Epithelial cell of prostate (primary cell): ENCODE results near the gene FHOD1.

Experiments used
- DNase-seq: peaks from one replicate; pipeline ENCODE4 v3.0.0-alpha.2; 2011; ENCODE audit warnings: low read depth, low spot score
- H3K27ac ChIP-seq: fragments of 450-650 bp; 2 replicates; pipeline ENCODE4 v1.5.1; 2017; ENCODE audit warnings: mild to moderate bottlenecking

The FHOD1 gene

DNA sequence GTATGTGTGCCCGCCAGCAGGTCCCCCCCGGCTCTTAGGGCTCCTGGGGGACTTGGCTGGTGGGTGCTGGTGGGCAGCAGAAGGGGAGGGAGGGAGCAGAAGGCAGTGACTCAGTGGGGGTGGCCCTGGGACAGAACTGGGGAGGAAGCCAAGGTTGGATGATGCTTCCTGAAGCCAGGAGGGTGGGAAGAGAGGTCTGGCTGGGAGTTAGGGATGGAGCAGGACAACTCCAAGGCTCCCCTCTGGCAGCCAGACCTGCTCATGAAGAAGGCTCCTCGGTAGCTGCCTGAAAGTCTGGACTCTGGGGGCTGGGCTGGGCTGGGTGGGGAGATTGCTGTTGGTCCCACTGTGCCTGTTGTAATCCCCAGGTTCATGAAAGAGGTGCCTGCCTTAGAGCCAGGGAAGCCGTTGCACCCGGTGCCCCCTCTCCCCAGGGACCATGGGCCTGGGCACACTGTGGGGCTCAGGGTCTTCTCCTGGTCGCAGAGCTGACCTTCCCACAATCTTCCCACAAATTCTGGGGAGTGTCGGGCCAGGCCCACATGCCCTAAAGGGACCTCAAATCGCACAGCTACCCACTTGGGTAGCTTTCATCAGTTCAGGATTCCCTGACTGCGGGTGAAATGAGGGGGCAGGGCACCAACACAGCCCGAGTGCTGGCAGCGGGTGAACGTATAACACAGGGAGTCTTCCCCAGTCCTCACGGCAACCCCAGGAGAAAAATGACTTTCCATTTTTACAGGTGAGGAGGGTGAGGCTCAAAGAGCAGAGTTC lies 30.9 kb upstream of the FHOD1 start:
- peak overlapping the region; percentile 87 for H3K27ac ChIP-seq

DNA sequence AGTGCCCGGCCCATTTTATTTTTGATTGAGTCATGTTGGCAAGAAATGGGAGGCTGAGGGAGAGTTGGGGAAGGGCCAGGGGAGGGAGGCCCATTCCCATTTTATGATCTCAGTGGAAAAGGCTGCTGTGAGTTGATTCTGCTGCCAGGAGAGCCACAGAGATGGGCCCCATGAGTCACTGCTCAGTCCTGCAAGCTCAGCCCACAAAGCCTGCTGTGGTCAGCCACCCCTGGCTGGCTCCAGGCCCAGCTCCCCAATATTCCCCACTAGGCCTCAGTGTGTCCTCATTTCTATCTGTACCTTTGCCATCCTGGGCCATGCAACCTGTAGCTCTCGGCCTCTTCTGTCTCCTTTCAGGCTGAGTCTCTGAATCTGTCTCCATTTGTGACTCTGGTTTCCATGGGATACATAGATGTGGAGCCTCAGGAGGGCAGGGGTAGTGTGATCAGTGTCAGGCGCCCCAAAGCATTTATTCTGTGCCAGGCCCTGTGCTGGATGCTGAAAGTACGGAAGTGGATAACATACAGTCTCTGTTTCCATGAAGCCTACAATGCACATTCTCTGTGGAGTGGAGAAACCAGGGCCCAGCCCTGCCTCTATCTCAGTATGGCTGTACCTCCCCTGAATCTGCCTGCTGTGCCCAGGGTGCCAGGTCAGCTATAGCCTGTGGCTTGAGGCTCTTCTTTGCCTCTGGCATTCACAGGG lies 30.2 kb upstream of the FHOD1 start:
- DNase-seq = peak; percentile 88
- H3K27ac ChIP-seq = peak overlapping the region; percentile 87

More for the DNA sequence above, 30.9 kb upstream of the FHOD1 start:
- DNase-seq = no peak

DNA sequence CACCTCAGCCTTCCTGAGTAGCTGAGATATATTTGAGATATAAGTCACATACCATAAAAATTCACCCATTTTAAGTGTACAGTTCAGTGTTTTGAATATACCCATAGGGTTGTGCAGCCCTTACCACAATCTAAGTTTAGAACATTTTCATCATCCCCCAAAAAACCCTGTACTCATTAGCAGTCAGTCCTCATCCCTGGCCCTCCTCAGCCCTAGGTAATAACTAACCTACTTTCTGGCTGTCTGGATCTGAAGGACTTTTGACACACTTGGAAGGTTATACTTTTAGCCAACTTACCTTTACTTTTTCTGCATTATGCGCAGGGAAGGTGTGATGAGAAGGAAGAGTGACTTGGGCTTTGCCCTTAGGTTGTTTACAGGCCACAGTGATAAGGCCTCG lies 28.0 kb upstream of the FHOD1 start:
- DNase-seq = no peak
- no peak overlapping the region for H3K27ac ChIP-seq

DNA sequence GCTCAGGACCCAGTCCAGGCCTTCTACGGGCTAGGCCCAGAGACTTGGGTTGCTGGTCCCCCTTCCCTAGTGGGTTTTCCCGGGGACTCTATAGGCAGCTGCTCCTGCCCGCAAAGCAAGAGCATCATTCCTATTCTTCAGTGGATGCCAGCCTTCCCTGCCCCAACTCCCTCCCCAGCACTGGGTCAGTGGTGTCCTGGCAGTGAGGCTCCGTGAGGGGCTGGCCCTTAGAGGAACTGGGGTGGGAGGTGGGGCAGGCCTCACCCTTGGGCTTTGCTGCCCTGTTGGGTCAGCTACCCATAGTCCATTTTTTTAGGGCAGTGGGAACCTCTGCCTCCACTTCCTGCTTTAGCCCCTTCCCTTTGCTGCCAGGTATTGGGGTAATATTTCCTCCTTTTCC lies 24.2 kb upstream of the FHOD1 start:
- H3K27ac ChIP-seq = no peak overlapping the region
- no peak for DNase-seq

DNA sequence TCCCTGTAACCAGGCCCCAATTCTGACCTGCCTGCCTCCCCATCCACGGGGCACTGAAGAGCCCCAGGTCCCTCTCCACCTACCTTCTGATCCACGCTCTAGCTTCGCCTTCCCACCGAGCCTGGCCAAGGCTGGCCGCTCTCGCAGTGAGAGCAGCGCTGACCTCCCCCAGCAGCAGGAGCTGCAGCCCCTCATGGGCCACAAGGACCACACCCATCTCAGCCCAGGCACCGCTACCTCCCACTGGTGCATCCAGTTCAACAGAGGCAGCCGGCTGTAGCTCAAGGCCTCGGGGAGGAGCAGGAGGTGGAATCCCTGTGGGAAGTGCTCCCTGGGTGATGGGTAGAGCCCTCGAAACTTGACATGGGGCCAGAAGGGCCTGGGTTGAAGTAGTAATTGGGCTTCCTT lies 23.7 kb upstream of the FHOD1 start:
- no peak for DNase-seq
- H3K27ac ChIP-seq = no peak overlapping the region

DNA sequence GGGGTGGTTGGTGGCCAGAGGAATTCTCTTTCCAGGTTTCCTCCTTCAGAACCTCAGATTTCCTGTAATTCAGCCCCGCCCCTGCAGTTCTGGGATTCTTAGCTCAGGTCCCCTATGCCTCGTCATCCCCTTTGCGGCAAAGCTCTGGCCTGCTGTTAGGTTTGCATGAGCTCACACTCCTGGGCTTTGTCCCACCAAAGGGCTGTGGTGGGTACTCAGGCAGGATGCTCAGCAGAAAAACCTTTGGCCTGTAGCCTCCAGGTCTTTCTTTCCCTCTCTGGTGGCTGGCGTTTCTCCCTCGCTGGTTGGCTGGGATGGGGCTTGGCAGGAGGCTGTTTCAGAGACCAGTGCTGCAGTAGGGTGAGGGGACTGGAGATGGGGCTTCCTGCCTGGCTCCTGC lies 22.5 kb upstream of the FHOD1 start:
- H3K27ac ChIP-seq = no peak overlapping the region
- no peak for DNase-seq

DNA sequence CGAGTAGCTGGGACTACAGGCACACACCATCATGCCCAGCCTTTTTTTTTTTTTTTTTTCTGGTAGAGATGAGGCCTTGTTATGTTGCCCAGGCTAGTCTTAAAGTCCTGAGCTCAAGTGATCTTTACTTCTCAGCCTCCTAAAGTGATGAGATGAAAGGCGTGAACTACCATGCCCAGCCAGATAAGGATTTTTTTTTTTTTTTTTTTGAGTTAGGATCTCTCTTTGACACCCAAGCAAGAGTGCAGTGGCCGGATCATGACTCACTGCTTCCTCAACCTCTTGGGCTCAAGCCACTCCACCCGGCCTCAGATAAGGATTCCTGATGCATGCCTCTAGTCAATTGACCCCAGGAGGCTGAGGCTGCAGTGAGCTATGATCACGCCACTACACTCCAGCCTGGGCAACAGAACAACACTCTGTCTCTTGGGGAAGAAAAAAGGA lies 20.9 kb upstream of the FHOD1 start:
- no peak for DNase-seq
- H3K27ac ChIP-seq = no peak overlapping the region

DNA sequence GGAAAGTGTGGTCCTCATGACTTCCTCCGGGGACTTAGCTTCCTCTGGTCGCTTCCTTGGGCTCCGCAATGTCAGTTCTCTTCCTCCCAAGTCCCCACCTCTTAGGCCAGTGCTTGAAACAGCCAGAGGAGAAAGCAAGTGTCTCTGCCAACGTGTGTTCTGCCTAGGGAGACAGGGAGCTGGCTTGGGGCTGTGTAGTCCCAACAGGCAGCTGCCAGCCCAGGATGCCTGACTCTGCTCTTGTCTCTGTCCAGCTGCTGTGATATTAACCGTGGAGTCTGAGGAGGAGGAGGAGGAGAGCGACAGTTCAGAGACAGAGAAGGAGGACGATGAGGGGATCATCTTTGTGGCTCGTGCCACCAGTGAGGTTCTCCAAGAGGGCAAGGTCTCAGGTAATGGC lies 18.6 kb upstream of the FHOD1 start:
- no peak overlapping the region for H3K27ac ChIP-seq
- DNase-seq = no peak

DNA sequence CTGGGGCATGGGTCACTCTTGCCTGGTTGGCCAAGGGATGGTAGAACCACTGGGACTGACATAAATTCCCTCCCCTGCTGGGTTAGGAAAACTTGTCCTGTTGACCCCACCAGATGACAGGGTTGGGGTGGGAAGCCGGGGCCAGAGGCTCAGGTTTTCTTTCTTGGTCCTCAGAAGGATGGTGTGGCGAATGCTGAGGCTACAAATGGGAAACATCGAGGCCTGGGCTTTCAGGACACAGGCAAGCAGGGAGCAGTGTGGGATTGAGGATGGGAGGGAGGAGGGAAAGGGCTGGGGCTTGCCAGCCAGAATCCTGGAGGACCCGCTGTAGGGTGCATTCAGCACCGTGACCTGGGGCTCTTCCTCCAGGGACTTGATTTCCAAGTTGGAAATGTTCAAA lies 17.6 kb upstream of the FHOD1 start:
- no peak for DNase-seq
- H3K27ac ChIP-seq = no peak overlapping the region

DNA sequence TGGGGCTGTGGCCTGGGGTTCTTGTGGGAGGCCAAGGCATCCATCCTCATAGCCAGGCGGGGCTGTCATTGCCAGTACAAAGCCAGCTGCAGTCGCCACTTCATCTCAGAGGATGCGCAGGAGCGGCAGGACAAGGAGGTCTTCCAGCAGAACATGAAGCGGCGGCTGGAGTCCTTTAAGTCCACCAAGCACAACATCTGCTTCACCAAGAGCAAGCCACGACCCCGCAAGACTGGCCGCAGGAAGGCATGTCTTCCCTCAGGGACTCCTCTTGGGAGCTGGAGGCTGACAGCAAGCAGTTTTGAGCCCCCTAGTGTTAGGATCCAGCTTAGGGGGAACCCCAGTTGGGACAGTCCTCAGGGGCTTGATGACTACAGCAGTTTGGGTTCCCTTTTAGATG lies 17.0 kb upstream of the FHOD1 start:
- DNase-seq = no peak
- no peak overlapping the region for H3K27ac ChIP-seq

DNA sequence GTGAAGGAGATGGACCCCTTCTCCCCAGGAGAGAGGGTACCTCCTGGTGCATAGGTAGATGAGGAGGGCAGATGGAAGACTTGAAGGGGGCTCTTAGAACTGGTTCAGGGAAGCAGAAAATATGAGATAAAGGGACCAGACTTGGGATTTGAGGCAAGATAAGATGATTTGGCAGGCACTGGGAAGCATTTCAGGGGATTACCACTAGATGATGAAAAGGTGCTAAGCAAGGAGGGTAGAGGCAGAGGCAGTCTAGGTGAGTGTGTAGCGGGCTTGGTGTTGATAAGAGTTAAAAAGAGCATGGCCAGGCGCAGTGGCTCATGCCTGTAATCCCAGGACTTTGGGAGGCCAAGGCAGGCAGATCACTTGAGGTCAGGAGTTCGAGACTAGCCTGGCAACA lies 15.9 kb upstream of the FHOD1 start:
- DNase-seq = no peak
- no peak overlapping the region for H3K27ac ChIP-seq

DNA sequence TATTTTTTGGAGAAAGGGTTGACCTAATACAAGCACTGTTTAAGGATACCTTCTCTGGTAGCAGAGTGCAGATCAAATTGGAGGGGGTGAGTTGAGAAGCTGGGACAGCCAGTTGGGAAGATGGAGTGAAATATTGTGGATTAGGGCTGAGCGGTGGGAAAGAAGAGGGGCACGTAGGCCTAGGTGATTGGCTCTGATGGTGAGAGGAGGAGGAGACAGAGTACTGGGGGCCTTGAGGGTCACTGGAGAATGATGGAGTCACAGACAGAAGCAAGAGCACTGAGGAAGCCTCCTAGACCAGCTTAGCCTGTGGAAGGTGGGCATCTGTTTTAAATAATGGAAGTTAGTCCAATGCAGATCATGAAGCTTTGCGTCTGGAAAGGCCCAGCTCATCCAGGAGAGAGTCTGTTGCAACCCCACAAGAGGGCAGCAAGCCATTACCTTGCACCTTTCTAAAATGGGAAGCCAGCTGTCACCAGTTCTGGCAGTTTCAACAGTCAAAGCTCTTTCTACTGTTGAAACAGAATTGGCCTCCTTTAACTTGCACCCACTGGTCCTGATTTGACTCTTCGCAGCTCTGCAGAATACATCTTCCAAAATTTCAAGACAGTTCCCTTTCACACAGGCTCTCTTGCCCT lies 13.3 kb upstream of the FHOD1 start:
- DNase-seq = no peak
- no peak overlapping the region for H3K27ac ChIP-seq

DNA sequence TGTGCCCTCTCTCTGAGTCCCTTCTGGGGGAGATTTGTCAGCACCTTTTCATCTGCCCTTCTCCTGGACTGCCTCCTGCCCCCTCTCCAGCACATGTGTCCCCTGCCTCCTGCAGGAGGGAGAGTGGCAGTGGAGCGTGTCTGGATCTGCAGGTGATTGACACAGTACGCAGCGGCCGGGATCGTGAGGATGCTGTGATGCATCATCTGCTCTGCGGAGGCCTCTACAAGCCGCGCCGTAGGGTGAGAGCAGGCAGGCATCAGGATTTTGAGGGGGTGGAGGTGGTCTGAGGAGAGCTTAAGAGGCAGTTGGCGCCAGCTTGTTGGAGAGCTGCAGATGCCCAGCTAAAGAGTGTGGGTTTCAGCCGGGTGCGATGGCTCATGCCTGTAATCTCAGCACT lies 12.4 kb upstream of the FHOD1 start:
- DNase-seq = no peak
- no peak overlapping the region for H3K27ac ChIP-seq

DNA sequence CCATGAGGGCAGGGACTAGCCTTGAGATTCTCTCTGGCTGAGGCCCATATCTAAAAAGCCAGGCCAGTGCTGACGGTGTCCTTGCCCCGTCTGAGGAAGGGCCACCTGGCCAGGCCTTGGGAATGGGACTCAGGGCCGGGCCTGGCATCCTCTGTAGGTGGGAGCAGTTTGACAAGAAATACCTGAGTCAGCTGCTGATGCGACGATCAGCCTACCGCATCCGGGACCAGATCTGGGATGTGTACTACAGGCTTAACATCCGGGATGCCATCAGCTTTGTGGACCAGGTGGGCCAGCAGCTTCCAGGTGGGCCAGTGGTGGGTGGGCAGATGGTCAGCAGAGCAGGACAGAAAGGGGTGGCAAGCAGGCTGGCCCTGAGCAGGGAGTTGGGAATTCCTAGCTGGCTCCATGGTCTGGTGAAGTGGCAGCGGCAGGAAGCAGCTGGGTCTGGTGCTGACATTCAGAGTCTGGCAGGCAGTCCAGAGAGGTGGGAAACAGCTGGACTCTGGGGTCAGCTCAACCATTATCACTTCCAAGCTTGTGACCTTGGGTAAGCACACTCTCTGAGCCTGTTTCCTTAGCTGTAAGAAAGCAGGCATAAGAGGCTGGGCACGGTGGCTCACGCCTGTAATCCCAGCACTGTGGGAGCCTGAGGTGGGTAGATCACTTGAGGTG lies 11.0 kb upstream of the FHOD1 start:
- no peak overlapping the region for H3K27ac ChIP-seq
- DNase-seq = no peak

DNA sequence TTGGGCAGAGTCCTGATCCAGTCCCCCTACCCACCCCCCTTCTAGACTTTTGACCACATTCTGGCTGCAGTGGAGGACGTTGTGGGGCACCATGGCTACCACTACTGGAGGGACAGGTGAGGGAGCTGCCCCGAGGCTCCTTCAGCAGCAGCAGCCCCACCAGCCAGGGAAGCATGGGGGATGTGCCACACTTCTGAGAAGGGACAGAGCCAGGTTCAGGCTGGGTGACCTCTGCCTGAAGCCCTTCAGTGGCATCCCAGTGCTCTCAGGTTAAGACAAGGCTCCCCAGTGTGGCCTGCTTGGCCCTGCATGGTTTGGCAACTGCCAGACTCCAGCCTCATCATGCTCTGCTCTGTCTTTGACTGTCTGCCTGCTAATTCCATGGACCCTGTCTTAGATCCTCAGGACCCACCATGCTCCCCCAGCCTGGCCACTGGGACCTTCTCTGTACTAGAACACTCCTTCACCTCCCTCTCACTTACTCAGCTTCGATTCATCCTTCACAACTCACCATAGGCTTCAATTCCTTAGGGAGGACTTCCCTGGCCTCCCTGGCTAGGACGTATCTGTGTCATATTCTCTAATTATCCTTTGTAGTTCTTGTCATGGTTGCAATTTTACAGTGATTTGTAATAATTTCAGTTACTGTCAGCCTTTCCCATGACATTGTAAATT lies 10.3 kb upstream of the FHOD1 start:
- DNase-seq = no peak
- no peak overlapping the region for H3K27ac ChIP-seq

DNA sequence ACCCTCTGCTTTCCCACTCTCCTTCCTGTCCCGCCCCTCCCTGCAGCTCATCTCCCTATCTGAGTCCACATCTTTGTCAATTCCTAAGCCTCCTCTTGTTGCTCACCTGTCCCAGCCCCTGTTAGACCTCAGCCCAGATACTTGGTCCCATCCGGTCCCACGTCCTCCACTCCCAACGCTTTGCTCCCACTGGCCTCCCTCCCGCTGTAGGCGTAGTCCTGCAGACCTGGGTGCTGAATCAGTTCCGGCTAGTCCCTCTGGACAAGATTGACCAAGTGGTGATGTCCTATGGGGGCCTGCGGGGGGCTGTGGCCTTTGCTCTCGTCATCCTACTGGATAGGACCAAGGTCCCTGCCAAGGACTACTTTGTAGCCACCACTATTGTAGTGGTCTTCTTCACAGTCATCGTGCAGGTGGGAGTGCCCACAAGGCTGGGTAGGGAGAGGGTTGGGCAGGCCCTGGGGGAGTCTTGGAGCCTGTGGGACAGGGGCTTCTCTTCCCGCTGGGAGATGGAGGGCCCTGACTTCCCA lies 9.5 kb upstream of the FHOD1 start:
- no peak for DNase-seq
- no peak overlapping the region for H3K27ac ChIP-seq

DNA sequence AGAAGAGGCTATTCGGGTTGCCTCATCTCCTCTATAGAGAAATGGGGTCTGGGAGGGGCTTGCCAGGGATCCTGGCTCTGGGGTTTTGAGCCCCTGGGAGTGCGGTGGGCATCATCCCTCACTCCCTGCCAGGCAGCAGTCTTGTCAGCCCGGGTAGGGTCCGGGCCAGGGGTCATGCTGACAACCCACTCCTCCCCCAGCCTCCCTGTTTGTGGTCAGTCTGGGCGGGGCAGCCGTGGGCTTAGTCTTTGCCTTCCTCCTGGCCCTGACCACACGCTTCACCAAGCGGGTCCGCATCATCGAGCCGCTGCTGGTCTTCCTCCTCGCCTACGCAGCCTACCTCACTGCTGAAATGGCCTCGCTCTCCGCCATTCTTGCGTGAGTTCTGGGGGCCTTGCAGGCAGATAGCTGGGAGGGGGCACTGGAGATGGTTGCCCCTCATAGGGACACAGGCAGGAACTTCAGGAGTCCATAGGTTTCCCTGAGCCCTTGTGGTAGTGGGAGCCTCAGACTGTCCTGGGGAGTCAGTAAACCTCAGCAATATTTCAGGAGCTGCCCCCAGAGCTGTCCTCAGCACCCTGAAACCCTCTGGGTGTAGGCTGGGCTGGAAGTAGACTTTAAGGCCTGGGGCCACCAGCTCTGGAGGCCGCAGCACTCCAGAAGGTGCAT lies 8.4 kb upstream of the FHOD1 start:
- no peak for DNase-seq
- no peak overlapping the region for H3K27ac ChIP-seq

DNA sequence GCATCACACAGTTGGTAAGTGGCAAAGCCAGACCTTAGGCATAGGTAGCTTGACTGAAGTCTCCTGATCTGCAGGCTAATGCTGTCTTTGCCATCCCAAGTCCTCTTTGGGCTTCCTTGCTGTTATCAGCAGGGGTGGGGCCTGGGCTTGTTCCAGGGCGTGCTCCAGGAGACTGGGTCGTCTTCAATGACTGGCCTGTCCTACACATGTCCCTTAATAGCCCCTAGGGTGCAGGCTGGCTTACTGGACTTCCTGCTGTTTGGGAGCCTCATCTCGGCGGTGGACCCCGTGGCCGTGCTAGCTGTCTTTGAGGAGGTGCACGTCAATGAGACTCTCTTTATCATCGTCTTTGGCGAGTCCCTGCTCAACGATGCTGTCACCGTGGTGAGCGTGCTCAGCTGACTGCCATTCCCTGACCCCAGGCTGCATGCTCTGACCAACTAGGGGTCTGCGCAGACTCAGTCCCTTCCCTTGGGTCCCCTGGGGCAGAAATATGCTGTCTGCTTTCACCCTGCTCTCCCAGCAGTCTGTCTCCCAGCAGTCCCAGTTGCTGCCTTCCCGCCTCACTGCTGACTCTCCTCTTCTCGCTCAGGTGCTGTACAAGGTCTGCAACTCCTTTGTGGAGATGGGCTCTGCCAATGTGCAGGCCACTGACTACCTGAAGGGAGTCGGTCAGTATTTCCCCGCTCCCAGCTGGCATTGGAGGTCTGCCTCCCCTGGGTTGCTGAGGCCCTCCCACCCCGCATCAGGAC lies 7.7 kb upstream of the FHOD1 start:
- no peak for DNase-seq
- no peak overlapping the region for H3K27ac ChIP-seq
